HepG2 (cell line): ENCODE data around the gene MTX1. TPM values are rescaled to one million over a fixed set of nuclear protein-coding genes. Genes with fewer than 3 reads are reported as not detected.
A peak's percentile ranks its signal among the peaks of the same experiment; 100 is the strongest.

Experiments
- GABPB1 ChIP-seq: IDR thresholded peaks from 2 replicates; pipeline ENCODE4 v1.6.1; 2016; ENCODE audit warnings: mild to moderate bottlenecking, missing genetic modification reagents, moderate library complexity, missing compliant biosample characterization
- NCOA1 ChIP-seq: sonication (generic); formaldehyde crosslinking; IDR thresholded peaks from 2 replicates; pipeline ENCODE4 v1.9.0; 2021; ENCODE audit warnings: missing genetic modification reagents
- NFIC ChIP-seq: IDR thresholded peaks from 2 replicates; pipeline ENCODE4 v1.6.1; 2012; ENCODE audit warnings: mild to moderate bottlenecking, low read length, inconsistent platforms
- RAD51 ChIP-seq: fragments of 450-650 bp; IDR thresholded peaks from 2 replicates; pipeline ENCODE4 v1.6.1; 2016; ENCODE audit warnings: borderline replicate concordance
- TBX2 ChIP-seq: sonication (generic); formaldehyde crosslinking; IDR thresholded peaks from 2 replicates; pipeline ENCODE4 v1.5.0; 2020; ENCODE audit warnings: missing genetic modification reagents, mild to moderate bottlenecking, borderline replicate concordance
- ZBTB42 ChIP-seq: sonication (generic); formaldehyde crosslinking; IDR thresholded peaks from 2 replicates; pipeline ENCODE4 v1.5.0; 2020; ENCODE audit warnings: mild to moderate bottlenecking, missing genetic modification reagents
- ZFP82 ChIP-seq: sonication (generic); formaldehyde crosslinking; IDR thresholded peaks from 2 replicates; pipeline ENCODE4 v1.5.1; 2020; ENCODE audit warnings: mild to moderate bottlenecking, missing genetic modification reagents, borderline replicate concordance
- ZUFSP ChIP-seq: sonication (generic); formaldehyde crosslinking; IDR thresholded peaks from 2 replicates; pipeline ENCODE4 v1.9.0; 2021; ENCODE audit warnings: missing genetic modification reagents, mild to moderate bottlenecking, borderline replicate concordance
- polyA plus RNA-seq, 8 experiments: library from polyadenylated mRNA; depleted of rRNA in 3 of 8; stranded (reverse) in 7 of 8; unstranded in 1 of 8; fragments of >200 nt; fragmentation: Illumina TruSeq in 4 of 8; extraction: Trizol in 4 of 8; gene quantifications; 2 replicates each; pipeline versions ENCODE4 v1.2.1 to v1.2.3, GENCODE V29; 2011 to 2016; ENCODE audit warnings: low read depth in 4 of 8, missing spikeins in 1 of 8, mixed read lengths in 1 of 8; ENCODE audit not compliant: insufficient read depth in 1 of 8
- total RNA-seq, 5 experiments: library from RNA; depleted of rRNA; stranded (reverse); fragments of >200 nt; fragmentation: Illumina TruSeq; extraction: Trizol; gene quantifications; 2 replicates each; pipeline ENCODE4 v1.2.3, GENCODE V29; 2016; ENCODE audit warnings: low read depth in 1 of 5
- TF ChIP-seq, protein P1 (sequence below): sonication (generic); formaldehyde crosslinking; IDR thresholded peaks from 2 replicates; pipeline ENCODE4 v1.4.0; 2020; ENCODE audit warnings: missing genetic modification reagents, borderline replicate concordance
- TF ChIP-seq, protein P2 (sequence below), 2 experiments: sonication (generic) in 1 of 2; formaldehyde crosslinking in 1 of 2; IDR thresholded peaks; 2 replicates each; pipeline versions ENCODE4 v1.6.1 to v1.9.0; 2014 to 2022; ENCODE audit warnings: antibody characterized with exemption in 1 of 2, borderline replicate concordance in 1 of 2, inconsistent platforms in 1 of 2, low read depth in 1 of 2, missing genetic modification reagents in 1 of 2
- TF ChIP-seq, protein P3 (sequence below): sonication (generic); formaldehyde crosslinking; IDR thresholded peaks from 2 replicates; pipeline ENCODE4 v1.4.0; 2020; ENCODE audit warnings: missing genetic modification reagents

MTX1 gene
- total and polyA plus RNA-seq, 2 of the 13 experiments (the other 11 are each of a cell fraction or from before 2014, with no cell fraction given): 64.5 to 72.6 TPM

DNA sequence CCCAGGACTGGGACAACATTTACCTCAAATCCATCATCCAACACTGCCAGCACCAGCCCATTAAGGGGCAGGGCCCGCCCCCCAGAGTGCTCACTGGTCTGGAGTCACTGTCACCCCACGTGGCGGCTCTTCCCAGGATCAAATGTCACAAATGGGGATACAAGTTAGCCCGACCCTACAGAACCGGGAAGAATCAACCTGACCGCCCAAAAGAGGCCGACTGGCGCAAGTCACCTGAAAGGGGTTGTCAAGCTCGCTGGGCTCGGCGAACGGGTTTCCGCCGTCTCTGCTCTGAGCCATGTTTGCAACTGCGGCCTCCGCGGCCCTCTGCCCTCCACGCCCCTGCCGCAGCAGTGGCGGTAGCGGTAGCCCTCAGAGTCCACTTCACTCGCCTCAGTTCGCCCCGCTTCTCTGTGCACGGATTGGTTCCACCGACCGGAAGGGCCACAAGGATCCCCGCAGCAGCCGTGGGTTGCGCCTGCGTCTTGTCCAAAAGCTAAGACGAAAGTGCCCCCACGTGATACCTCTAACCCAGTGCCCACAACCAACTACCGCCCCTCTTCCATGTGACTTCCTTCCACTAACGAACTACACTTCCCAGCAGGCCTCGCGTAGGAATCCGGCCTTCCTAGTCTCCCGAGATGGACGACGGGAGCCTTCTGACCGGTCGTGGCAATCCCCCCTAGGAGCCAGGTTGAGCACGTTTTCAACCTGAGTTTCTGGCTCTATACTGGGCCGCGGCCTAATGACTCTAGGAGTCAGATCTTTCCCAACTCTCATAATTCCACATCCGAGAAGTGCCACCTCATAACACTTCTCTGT lies 53.6 kb downstream of the MTX1 start, which contains the start of gene SCAMP3 (continued):
- TF ChIP-seq, protein P1, sequence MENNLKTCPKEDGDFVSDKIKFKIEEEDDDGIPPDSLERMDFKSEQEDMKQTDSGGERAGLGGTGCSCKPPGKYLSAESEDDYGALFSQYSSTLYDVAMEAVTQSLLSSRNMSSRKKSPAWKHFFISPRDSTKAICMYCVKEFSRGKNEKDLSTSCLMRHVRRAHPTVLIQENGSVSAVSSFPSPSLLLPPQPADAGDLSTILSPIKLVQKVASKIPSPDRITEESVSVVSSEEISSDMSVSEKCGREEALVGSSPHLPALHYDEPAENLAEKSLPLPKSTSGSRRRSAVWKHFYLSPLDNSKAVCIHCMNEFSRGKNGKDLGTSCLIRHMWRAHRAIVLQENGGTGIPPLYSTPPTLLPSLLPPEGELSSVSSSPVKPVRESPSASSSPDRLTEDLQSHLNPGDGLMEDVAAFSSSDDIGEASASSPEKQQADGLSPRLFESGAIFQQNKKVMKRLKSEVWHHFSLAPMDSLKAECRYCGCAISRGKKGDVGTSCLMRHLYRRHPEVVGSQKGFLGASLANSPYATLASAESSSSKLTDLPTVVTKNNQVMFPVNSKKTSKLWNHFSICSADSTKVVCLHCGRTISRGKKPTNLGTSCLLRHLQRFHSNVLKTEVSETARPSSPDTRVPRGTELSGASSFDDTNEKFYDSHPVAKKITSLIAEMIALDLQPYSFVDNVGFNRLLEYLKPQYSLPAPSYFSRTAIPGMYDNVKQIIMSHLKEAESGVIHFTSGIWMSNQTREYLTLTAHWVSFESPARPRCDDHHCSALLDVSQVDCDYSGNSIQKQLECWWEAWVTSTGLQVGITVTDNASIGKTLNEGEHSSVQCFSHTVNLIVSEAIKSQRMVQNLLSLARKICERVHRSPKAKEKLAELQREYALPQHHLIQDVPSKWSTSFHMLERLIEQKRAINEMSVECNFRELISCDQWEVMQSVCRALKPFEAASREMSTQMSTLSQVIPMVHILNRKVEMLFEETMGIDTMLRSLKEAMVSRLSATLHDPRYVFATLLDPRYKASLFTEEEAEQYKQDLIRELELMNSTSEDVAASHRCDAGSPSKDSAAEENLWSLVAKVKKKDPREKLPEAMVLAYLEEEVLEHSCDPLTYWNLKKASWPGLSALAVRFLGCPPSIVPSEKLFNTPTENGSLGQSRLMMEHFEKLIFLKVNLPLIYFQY (CRISPR knock-in tag): 0 out of 2 replicates have a peak, but pooled peaks have one; percentile 18
- TF ChIP-seq, protein P2, sequence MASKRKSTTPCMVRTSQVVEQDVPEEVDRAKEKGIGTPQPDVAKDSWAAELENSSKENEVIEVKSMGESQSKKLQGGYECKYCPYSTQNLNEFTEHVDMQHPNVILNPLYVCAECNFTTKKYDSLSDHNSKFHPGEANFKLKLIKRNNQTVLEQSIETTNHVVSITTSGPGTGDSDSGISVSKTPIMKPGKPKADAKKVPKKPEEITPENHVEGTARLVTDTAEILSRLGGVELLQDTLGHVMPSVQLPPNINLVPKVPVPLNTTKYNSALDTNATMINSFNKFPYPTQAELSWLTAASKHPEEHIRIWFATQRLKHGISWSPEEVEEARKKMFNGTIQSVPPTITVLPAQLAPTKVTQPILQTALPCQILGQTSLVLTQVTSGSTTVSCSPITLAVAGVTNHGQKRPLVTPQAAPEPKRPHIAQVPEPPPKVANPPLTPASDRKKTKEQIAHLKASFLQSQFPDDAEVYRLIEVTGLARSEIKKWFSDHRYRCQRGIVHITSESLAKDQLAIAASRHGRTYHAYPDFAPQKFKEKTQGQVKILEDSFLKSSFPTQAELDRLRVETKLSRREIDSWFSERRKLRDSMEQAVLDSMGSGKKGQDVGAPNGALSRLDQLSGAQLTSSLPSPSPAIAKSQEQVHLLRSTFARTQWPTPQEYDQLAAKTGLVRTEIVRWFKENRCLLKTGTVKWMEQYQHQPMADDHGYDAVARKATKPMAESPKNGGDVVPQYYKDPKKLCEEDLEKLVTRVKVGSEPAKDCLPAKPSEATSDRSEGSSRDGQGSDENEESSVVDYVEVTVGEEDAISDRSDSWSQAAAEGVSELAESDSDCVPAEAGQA (IDR thresholded peaks at IDR 0.05; ENCODE audit: low read depth): peak; percentile 22; the same call in 1 of the 2 replicates
- TF ChIP-seq, protein P2 (CRISPR knock-in tag; IDR thresholded peaks at IDR 0.05; ENCODE audit: borderline replicate concordance): no peak
- peak; percentile 93 for TF ChIP-seq NCOA1 (CRISPR knock-in tag)
- peak; percentile 95 for TF ChIP-seq RAD51
- no peak for TF ChIP-seq NFIC
- TF ChIP-seq TBX2: peak; percentile 56; the same call in 1 of the 2 replicates
- peak; percentile 93 for TF ChIP-seq GABPB1 (CRISPR knock-in tag)
- peak; percentile 90 for TF ChIP-seq ZFP82 (CRISPR knock-in tag)
- peak; percentile 87 for TF ChIP-seq ZBTB42 (CRISPR knock-in tag)
- no peak for TF ChIP-seq ZUFSP (CRISPR knock-in tag)
- TF ChIP-seq, protein P3, sequence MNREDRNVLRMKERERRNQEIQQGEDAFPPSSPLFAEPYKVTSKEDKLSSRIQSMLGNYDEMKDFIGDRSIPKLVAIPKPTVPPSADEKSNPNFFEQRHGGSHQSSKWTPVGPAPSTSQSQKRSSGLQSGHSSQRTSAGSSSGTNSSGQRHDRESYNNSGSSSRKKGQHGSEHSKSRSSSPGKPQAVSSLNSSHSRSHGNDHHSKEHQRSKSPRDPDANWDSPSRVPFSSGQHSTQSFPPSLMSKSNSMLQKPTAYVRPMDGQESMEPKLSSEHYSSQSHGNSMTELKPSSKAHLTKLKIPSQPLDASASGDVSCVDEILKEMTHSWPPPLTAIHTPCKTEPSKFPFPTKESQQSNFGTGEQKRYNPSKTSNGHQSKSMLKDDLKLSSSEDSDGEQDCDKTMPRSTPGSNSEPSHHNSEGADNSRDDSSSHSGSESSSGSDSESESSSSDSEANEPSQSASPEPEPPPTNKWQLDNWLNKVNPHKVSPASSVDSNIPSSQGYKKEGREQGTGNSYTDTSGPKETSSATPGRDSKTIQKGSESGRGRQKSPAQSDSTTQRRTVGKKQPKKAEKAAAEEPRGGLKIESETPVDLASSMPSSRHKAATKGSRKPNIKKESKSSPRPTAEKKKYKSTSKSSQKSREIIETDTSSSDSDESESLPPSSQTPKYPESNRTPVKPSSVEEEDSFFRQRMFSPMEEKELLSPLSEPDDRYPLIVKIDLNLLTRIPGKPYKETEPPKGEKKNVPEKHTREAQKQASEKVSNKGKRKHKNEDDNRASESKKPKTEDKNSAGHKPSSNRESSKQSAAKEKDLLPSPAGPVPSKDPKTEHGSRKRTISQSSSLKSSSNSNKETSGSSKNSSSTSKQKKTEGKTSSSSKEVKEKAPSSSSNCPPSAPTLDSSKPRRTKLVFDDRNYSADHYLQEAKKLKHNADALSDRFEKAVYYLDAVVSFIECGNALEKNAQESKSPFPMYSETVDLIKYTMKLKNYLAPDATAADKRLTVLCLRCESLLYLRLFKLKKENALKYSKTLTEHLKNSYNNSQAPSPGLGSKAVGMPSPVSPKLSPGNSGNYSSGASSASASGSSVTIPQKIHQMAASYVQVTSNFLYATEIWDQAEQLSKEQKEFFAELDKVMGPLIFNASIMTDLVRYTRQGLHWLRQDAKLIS (CRISPR knock-in tag): 0 out of 2 replicates have a peak, but pooled peaks have one; percentile 47
